Keratinocyte (primary cell): ENCODE data around the gene ARHGAP19. TPM values are rescaled to one million over a fixed set of nuclear protein-coding genes. Genes with fewer than 3 reads are reported as not detected.
A peak's percentile ranks its signal among the peaks of the same experiment; 100 is the strongest.

Experiments used
- DNase-seq: peaks from one replicate; pipeline ENCODE4 v3.0.0-alpha.2; 2011; ENCODE audit warnings: low read depth, missing footprints, low spot score
- FAIRE-seq: peaks from 2 replicates; lab custom pipeline; 2011; peaks lifted over from hg19 to GRCh38; lab: Jason Lieb, UNC
- H2AFZ ChIP-seq: 2 replicates; pipeline ENCODE4 v1.6.0; 2012; ENCODE audit warnings: low read length, control low read depth, inconsistent platforms; ENCODE audit not compliant: control insufficient read depth
- H3K27ac ChIP-seq: 2 replicates; pipeline ENCODE4 v1.5.1; 2011; ENCODE audit warnings: low read length; ENCODE audit not compliant: control insufficient read depth, insufficient read depth
- H3K27me3 ChIP-seq: 3 replicates; pipeline ENCODE4 v1.6.0; 2011; ENCODE audit warnings: low read length; ENCODE audit not compliant: control insufficient read depth, insufficient read depth; ENCODE audit errors: extremely low read depth
- H3K36me3 ChIP-seq, 2 experiments: 2 replicates in 1 of 2; 3 replicates in 1 of 2; pipeline ENCODE4 v1.5.1; 2011; ENCODE audit warnings: low read length in 2 of 2, mild to moderate bottlenecking in 1 of 2; ENCODE audit not compliant: control insufficient read depth in 2 of 2, insufficient read depth in 2 of 2; ENCODE audit errors: extremely low read depth in 1 of 2
- H3K4me1 ChIP-seq: 3 replicates; pipeline ENCODE4 v1.5.1; 2011; ENCODE audit warnings: low read length; ENCODE audit not compliant: control insufficient read depth, insufficient read depth; ENCODE audit errors: extremely low read depth
- H3K4me2 ChIP-seq: 3 replicates; pipeline ENCODE4 v1.6.0; 2011; ENCODE audit warnings: low read depth, low read length; ENCODE audit not compliant: control insufficient read depth, insufficient read depth; ENCODE audit errors: extremely low read depth
- H3K4me3 ChIP-seq, 3 experiments: fragments of 200-600 bp in 1 of 3; sonication (generic) in 1 of 3; 2 replicates in 2 of 3; 3 replicates in 1 of 3; pipeline ENCODE4 v1.5.1; 2011 to 2016; ENCODE audit warnings: low read length in 3 of 3, mild to moderate bottlenecking in 3 of 3, control low read depth in 2 of 3, inconsistent platforms in 1 of 3, low read depth in 1 of 3, mixed read lengths in 1 of 3, mixed run types in 1 of 3, moderate library complexity in 1 of 3; ENCODE audit not compliant: control insufficient read depth in 2 of 3, insufficient read depth in 2 of 3; ENCODE audit errors: extremely low read depth in 1 of 3
- H3K79me2 ChIP-seq: 2 replicates; pipeline ENCODE4 v1.6.0; 2012; ENCODE audit warnings: low read length; ENCODE audit not compliant: control insufficient read depth, insufficient read depth
- H3K9ac ChIP-seq: 3 replicates; pipeline ENCODE4 v1.6.0; 2011; ENCODE audit warnings: low read length; ENCODE audit not compliant: control insufficient read depth, insufficient read depth; ENCODE audit errors: extremely low read depth
- H3K9me1 ChIP-seq: 3 replicates; pipeline ENCODE4 v1.6.0; 2011; ENCODE audit warnings: low read length; ENCODE audit not compliant: control insufficient read depth, insufficient read depth; ENCODE audit errors: extremely low read depth
- H3K9me3 ChIP-seq: 2 replicates; pipeline ENCODE4 v1.5.1; 2012; ENCODE audit warnings: low read depth, low read length; ENCODE audit not compliant: control insufficient read depth
- H4K20me1 ChIP-seq: 3 replicates; pipeline ENCODE4 v1.6.0; 2011; ENCODE audit warnings: low read length; ENCODE audit not compliant: control insufficient read depth, insufficient read depth; ENCODE audit errors: extremely low read depth
- CTCF ChIP-seq, 3 experiments: IDR thresholded peaks in 1 of 3; conservative IDR thresholded peaks in 1 of 3; optimal IDR thresholded peaks in 1 of 3; 2 replicates in 2 of 3; 3 replicates in 1 of 3; pipeline versions ENCODE3 to v1.5.1; 2011; ENCODE audit warnings: low read length in 3 of 3, mild to moderate bottlenecking in 3 of 3, moderate library complexity in 2 of 3, control low read depth in 1 of 3, inconsistent platforms in 1 of 3; ENCODE audit not compliant: insufficient read depth in 2 of 3; ENCODE audit errors: extremely low read depth in 1 of 3
- EZH2 ChIP-seq: IDR thresholded peaks from one replicate; pipeline ENCODE4 v1.6.1; 2012; ENCODE audit warnings: inconsistent platforms, mild to moderate bottlenecking, low read length, moderate library complexity
- dilution Hi-C: fragments of 300-500 bp; cut with MboI; formaldehyde crosslinking; loops from one replicate; pipeline ENCODE4 v1.7.0; 2020; ENCODE audit warnings: low sequenced_read_pairs; ENCODE audit not compliant: extremely low pct_ligation_motif_present
- polyA plus RNA-seq, 5 experiments: library from polyadenylated mRNA; depleted of rRNA in 3 of 5; stranded (reverse) in 3 of 5; stranded (forward) in 1 of 5; unstranded in 1 of 5; fragments of >200 nt; gene quantifications; 1 replicate in 1 of 5; 2 replicates in 3 of 5; 3 replicates in 1 of 5; pipeline versions ENCODE4 v1.2.1 to v1.2.3, GENCODE V29; 2011 to 2012; ENCODE audit warnings: missing spikeins in 2 of 5, low read depth in 1 of 5, low replicate concordance in 1 of 5

The ARHGAP19 gene
- polyA plus RNA-seq, 1 donor (not counting 4 experiments of a cell fraction or from before 2014, with no cell fraction given): 7.5 TPM

GRCh38 chr10:97332591-97333350 lies 40.3 kb upstream of the ARHGAP19 start:
- peak overlapping the region; percentile 78 for H2AFZ ChIP-seq
- FAIRE-seq (no peak), DNase-seq (no peak)
- H3K4me3 ChIP-seq: peak overlapping the region; percentile 77 to 91 (median 82)
- H3K27ac ChIP-seq: peak overlapping the region; percentile 95
- dilution Hi-C loops: no loop called here
- H3K36me3 ChIP-seq: peaks cover 0 to 2% of the 10 kb centered on the region in 2 experiments
- H3K9ac ChIP-seq: peak overlapping the region; percentile 96
- H3K4me1 ChIP-seq: peaks cover 31% of the 10 kb centered on the region
- no peaks in the 10 kb centered on the region for H3K9me1 ChIP-seq
- H3K4me2 ChIP-seq: peak overlapping the region; percentile 93
- peak; percentile 28 to 57 (median 44) for TF ChIP-seq CTCF (optimal IDR thresholded peaks at IDR 0.05 in 1 of 3, IDR thresholded peaks at IDR 0.05 in 1 of 3, conservative IDR thresholded peaks at IDR 0.05 in 1 of 3; ENCODE audit: extremely low read depth in 1 of 3, insufficient read depth in 2 of 3, low read length in 3 of 3)
- no peak for TF ChIP-seq EZH2
- H3K9me3 ChIP-seq: no peaks in the 10 kb centered on the region
- no peaks in the 10 kb centered on the region for H3K27me3 ChIP-seq
- H4K20me1 ChIP-seq: no peaks in the 10 kb centered on the region
- H3K79me2 ChIP-seq: peaks cover 24% of the 10 kb centered on the region

DNA sequence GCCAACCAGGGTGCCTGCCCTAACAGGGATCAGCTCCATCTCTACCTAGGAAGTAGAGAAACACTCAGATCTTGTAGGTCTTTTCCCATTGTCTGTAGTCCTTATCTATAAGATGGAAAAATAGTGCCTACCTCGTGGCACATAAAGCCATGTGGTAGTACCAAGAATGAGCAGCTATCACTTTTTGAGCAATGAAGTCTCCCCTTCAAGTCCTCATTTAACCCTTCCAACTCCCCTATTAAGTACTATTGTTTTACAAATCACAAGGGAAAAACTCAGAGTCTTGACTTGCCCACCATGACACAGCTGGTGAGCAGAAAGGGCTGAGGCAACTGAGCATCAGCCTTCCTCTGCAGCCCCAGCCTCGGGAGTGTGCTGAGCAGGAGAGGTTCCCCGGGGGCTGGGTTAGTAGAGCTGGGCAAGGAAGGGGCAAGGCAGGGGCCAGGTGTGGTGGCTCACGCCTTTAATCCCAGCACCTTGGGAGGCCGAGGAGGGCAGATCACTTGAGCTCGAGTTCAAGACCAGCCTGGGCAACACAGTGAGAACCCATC lies 38.8 kb upstream of the ARHGAP19 start:
- no peak for TF ChIP-seq CTCF (optimal IDR thresholded peaks at IDR 0.05 in 1 of 3, IDR thresholded peaks at IDR 0.05 in 1 of 3, conservative IDR thresholded peaks at IDR 0.05 in 1 of 3; ENCODE audit: extremely low read depth in 1 of 3, insufficient read depth in 2 of 3, low read length in 3 of 3)
- Histone ChIP-seq H3K27me3 (no peaks in the 10 kb centered on the region), H3K9me3 (no peaks in the 10 kb centered on the region), H3K4me3 (no peak overlapping the region), H3K9me1 (no peaks in the 10 kb centered on the region), H3K79me2 (peaks cover 24% of the 10 kb centered on the region), H3K4me2 (peak overlapping the region; percentile 93), H3K36me3 (peaks cover 0 to 2% of the 10 kb centered on the region in 2 experiments), H3K27ac (no peak overlapping the region), H3K4me1 (peaks cover 18% of the 10 kb centered on the region), H2AFZ (no peak overlapping the region), H4K20me1 (no peaks in the 10 kb centered on the region), H3K9ac (no peak overlapping the region)
- FAIRE-seq: no peak
- dilution Hi-C loops: no loop called here
- DNase-seq: no peak
